ENCODE measurements around the gene CCPG1.

- TF ChIP-seq CTCF (IDR thresholded peaks at IDR 0.05) (no peak), TCF7 (CRISPR knock-in tag; IDR thresholded peaks at IDR 0.05; ENCODE audit: low read depth) (no peak), ELF4 (CRISPR knock-in tag; IDR thresholded peaks at IDR 0.05; ENCODE audit: low read depth) (no peak), MAX (CRISPR knock-in tag; IDR thresholded peaks at IDR 0.05) (no peak)
Measured at GRCh38 chr15:55407498-55408011, 604 bp downstream of the CCPG1 start.
